ENCODE measurements around the gene ASTL. TPM values are rescaled to one million over a fixed set of nuclear protein-coding genes. Genes with fewer than 3 reads are reported as not detected.
"Not testable (repeated sequence)": the region's sequence is repeated elsewhere in the genome, so short reads cannot be mapped to it uniquely, and the experiment has no call there.

The ASTL gene
- total RNA-seq (2014; rRNA removed; shearing (Covaris generic)), result not detected in 2 replicates

DNA sequence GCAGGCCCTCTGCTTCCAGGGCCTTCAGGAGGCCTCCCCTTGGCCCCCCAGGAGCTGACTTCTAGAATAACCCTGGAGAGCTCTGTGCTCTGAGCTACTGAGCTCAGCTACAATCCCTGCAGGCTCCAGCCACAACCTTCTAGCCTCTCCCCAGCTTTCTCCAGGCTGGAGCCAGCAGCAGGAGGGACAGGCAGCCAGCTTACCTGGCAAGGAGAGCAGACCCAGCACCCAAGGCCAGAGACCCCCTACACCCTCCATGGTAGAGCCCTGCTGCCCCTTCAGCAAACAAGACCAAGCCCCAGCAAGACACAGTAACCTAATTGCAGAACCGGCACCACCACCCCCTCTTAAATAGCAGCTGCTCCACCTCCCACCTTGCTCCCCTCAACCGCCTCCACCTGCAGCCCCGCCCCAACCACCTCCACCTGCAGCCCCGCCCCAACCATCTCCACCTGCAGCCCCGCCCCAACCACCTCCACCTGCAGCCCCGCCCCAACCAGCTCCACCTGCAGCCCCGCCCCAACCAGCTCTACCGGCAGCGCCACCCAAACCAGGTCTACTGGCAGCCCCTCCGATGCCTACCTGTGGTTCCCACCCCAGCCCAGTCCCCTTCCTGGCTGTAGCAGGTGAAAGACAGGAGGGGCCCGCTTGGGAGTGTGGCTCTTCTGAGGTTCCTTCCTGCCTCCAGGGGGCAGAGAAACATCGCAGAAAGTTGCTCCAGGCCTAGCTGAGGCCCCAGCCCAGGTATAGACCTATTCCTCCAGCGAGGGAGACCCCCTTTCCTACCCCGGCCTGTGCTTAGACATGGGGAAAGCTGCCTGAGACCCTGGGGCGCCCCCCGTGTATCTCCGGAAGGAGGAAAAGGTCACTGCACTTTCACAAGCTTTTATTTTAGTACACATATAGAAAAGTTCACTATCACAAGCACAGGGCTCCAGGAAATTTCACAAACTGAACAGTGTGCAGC is at the start of gene ASTL:
Gene ASTL (minus strand): TSS at position 324 of the 967 bp plus-strand sequence. CDS start 66 bp downstream, at position 258.
- no peak for DNase-seq (ENCODE audit: low read depth)

DNA sequence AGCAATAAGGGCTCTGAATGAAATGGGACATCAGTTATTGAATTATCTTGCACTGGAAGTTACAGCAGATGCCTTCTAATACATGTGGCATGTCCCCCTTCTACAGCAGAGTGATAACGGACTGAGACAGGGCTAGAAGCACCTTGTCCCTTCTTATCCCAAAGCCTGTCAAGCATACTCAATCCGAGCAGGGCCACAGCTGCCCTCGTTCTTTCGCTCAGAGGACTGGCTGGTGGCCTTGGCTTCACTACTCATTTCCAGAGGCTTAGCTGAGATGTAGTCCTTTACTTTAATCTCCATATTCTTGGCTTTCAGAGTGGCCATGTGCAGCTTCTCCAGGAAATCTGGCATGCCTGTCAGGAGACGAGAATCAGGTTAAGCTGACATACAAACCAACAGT is 48.3 kb upstream of the ASTL start:
- no peak for DNase-seq (ENCODE audit: low read depth)

- no peak for DNase-seq (ENCODE audit: low read depth)
These were observed 47.2 kb upstream of the ASTL start for GRCh38 chr2:96185516-96185915.

DNA sequence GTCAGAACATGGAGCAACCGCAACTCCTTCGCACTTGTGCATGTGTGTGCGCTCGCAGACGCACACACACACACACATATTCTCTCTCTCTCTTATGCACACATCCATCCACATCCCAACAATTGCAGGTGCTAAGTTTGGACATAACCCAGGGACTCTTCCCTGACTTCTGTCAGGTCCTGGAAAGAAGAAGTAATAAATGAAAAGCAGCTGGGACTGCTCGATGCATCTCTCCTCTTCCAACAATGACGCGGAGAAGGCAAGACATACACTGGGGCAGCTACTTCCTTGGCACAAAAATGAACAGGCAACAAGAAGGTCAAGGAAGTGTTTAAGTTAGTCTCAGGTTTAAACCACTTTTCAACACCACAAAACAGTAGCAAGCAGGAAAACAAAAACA is 46.7 kb upstream of the ASTL start:
- DNase-seq (ENCODE audit: low read depth), result no peak

- DNase-seq (ENCODE audit: low read depth), result no peak
These were observed 45.9 kb upstream of the ASTL start for GRCh38 chr2:96184188-96184587.

DNA sequence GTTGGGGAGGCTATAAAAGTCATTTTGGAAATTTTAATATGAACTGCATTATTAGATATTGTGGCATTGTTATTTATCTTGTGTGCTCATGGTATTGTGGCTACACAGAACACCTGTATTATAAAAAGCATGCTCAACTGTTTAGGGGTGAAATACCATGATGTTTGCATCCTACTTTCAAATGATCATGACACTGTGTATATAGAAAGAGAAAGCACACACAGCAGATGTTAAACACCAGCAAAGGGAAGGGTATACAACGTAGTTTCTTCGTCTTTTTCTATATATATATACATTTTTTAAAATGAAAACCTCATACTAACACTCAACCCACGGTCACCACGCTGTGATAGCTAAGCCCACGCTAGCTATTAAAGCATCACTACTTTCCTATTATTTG is 43.2 kb upstream of the ASTL start:
- DNase-seq (ENCODE audit: low read depth), result no peak

DNA sequence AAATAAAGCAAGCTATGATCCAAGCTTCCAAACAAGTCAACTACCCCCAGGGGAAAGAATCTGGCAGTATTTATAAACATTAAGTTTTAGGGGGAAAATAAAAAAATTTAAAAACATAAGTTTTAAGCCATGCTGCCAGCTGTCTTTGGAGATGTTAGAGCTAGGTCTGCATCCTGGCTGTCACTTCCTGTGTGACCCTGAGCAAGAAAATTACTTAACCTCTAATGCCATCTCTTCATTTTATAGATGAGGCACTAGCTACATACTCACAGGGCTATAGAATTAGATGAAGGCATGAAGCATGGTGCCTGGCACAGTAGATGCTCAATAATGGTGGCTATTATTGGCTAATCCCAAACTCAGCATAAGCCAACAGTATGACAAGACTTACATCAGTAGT is 42.2 kb upstream of the ASTL start:
- no peak for DNase-seq (ENCODE audit: low read depth)

DNA sequence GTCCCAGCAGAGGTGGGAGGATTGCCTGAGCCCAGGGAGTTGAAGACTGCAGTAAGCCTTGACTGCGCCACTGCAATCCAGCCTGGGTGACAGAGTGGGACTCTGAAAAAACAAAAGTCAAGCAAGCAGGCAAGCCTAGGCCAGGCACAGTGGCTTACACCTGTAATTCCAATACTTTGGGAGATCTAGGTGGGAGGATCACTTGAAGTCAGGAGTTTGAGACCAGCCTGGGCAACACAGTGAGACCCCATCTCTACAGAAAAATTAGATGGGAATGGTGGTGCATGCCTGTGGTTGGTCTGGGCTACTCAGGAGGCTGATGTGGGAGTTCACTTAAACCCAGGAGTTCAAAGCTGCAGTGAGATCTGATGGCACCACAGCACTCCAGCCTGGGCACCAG is 41.7 kb upstream of the ASTL start:
- no peak for DNase-seq (ENCODE audit: low read depth)

- no peak for DNase-seq (ENCODE audit: low read depth)
These were observed 38.4 kb upstream of the ASTL start for GRCh38 chr2:96176661-96177060.

GRCh38 chr2:96175951-96176350 is 37.6 kb upstream of the ASTL start:
- peak; percentile 33 for DNase-seq (ENCODE audit: low read depth)

GRCh38 chr2:96174251-96175144 is 36.2 kb upstream of the ASTL start:
- DNase-seq (ENCODE audit: low read depth), result peak; percentile 57

DNA sequence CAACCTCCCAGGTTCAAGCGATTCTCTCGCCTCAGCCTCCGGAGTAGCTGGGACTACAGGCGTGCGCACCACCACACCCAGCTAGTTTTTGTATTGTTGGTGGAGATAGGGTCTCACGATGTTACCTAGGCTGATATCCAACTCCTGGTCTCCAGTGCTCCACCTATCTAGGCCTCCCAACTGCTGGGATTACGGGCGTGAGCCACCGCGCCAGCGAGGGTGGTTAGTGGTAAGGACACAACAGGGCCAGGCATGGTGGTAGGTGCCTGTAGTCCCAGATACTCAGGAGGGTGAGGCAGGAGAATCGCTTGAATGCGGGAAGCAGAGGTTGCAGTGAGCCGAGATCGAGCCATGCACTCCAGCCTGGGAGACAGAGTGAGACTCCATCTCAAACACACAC is 33.5 kb upstream of the ASTL start:
- DNase-seq (ENCODE audit: low read depth), result no peak

DNA sequence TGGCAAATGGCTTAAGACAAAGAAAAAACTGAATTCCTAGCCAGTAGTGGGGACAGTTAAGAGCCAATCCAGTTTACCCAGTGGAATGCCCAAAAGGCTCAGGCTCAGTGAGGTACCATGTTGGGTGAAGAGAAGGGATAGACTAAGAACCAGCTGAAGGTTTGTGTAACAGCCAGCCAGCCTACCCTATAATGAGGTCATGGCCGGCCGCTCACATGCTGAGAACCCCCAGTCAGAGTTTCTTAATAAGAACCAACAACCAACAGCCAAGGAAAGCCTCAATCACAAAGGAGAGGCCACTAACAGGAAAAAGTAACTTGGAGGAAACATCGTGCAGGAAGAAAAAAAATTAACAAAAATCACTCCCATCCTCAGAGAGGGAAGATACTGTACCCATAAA is 32.3 kb upstream of the ASTL start:
- no peak for DNase-seq (ENCODE audit: low read depth)

DNA sequence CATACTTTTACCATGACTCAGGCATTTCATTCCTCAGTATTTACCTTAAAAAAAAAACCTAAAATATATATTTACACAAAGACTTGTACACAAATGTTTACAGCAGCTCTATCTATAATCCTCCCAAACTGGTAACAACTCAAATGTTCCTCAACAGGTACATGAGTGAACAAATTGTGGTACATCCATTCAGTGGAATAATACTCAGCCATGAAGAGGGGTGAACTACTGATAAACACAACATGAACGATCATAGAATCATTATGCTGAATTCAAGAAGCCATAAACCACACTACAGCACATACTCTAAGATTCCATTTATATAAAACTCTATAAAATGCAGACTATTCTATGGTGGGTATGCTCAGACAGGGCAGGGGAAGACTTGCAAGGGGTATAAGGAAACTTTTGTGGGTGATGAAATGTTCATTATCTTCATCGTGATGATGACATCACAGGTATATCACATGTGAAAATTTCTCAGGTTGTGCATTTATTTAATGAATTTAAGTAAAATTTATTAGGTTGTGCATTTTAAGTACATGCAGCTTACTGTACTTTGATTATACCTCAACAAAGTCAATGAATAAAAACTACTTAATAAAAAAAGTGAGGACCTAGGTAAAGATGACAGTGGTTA is 31.7 kb upstream of the ASTL start:
- DNase-seq (ENCODE audit: low read depth), result no peak

DNA sequence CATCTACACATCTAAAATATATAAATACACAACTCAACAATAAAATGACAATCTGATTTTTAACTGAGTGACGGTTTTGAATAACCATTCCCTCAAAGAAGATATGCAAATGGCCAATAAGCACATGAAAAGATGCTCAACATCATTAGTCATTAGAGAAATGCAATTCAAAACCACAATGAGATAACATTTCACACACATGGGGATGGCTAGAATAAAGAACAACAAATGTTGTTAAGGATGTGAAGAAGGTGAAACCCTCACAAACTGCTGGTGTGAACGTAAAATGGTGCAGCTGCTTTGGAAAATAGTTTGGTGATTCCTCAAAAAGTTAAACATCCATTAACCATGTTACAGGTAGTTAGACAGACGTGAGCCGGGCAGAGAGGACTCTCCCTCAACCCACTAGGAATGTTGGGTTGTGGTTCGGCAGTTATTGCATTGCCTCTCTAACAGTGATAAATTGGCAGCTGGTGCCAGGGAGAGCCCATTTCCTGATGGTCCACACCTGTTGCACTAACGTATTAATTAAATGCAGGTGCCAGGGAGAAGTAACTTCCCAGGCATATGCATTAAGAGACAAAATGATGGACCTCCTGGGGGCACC is 29.2 kb upstream of the ASTL start:
- DNase-seq (ENCODE audit: low read depth), result no peak

GRCh38 chr2:96164459-96165184 is 26.3 kb upstream of the ASTL start:
- peak; percentile 76 for DNase-seq (ENCODE audit: low read depth)

GRCh38 chr2:96163768-96164429 is 25.6 kb upstream of the ASTL start:
- no peak for DNase-seq (ENCODE audit: low read depth)

GRCh38 chr2:96163415-96163767 is 25.1 kb upstream of the ASTL start:
- no peak for DNase-seq (ENCODE audit: low read depth)

DNA sequence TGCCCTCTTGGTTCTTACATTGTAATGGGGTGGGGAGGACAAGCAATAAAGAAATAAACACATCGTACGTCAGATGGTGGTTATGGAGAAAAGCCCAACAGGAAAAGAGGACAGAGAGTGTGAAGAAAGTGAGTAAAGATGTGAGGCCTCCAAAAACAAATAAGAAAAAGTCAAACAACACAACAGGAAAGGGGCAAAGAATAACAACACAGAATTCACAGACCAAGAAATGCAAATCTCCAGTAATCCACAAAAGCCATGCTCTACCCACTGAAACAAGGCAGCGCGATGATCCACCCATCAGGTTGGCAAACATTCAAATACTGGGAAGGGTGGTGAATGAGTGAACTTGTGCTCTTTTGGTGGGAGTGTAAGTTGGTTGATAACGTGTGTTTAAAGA is 23.6 kb upstream of the ASTL start:
- DNase-seq (ENCODE audit: low read depth), result no peak

DNA sequence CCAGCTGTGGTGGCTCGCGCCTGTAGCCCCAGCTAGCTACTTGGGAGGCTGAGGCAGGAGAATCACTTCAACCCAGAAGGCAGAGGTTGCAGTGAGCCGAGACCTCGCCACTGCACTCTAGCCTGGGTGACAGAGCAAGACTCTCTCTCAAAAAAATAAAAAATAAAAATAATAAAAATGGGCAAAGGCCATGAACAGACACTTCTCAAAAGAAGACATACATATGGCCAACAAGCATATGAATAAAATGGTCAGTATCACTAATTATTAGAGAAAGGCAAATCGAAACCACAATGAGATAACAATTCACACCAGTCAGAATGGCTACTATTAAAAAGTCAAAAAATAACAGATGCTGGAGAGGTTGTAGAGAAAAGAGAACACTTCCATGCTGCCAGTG is 22.1 kb upstream of the ASTL start:
- not testable (repeated sequence) for DNase-seq (ENCODE audit: low read depth)

All from RPMI7951 (cell line).